Lower lobe of right lung (tissue), 2 donors: ENCODE measurements around the gene TEKTIP1. TPM values are rescaled to one million over a fixed set of nuclear protein-coding genes. Genes with fewer than 3 reads are reported as not detected.
A peak's percentile ranks its signal among the peaks of the same experiment; 100 is the strongest.

Experiments
- ATAC-seq, 2 donors: fragments of 200-7000 bp; cut with Tn5 transposase; one replicate each; pipeline ENCODE4 v1.9.1; 2020 to 2022; ENCODE audit warnings: mild to moderate bottlenecking in 2 of 2, moderate library complexity in 2 of 2
- DNase-seq: peaks from one replicate; pipeline ENCODE4 v3.0.0-alpha.2; 2020
- H3K27ac ChIP-seq: fragments of 200-600 bp; one replicate; pipeline ENCODE4 v1.8.0; 2022
- H3K27me3 ChIP-seq: fragments of 200-600 bp; one replicate; pipeline ENCODE4 v1.8.0; 2022; ENCODE audit warnings: low read depth
- H3K36me3 ChIP-seq: fragments of 200-600 bp; one replicate; pipeline ENCODE4 v1.8.0; 2022; ENCODE audit warnings: mild to moderate bottlenecking
- H3K4me1 ChIP-seq: fragments of 200-600 bp; one replicate; pipeline ENCODE4 v1.8.0; 2022
- H3K4me3 ChIP-seq: fragments of 200-600 bp; one replicate; pipeline ENCODE4 v1.8.0; 2022; ENCODE audit warnings: mild to moderate bottlenecking
- H3K9me3 ChIP-seq: fragments of 200-600 bp; one replicate; pipeline ENCODE4 v1.8.0; 2022
- CTCF ChIP-seq: fragments of 200-600 bp; IDR thresholded peaks from one replicate; pipeline ENCODE4 v1.8.0; 2022; ENCODE audit warnings: antibody characterized with exemption, mild to moderate bottlenecking
- intact Hi-C: fragments of 100-400 bp; cut with DNase I; formaldehyde crosslinking; loops from one replicate; pipeline ENCODE4 v1.11.0; 2022
- long read RNA-seq: library from polyadenylated mRNA; unstranded; transcript quantifications from one replicate; pipeline ENCODE4 v2.0.0, GENCODE V29; 2021
- total RNA-seq: library from RNA; stranded (reverse); fragmentation: NEBNext Ultra II Directional; extraction: Animal tissue kit (Norgen Biotek cat#: 25700); gene quantifications from one replicate; pipeline ENCODE4 v1.2.1, GENCODE V29; 2021
- donor health status: DM: no; HTN: yes; CAD: no; lungs with severe emphysema.

The TEKTIP1 gene
- 2.2 TPM for total RNA-seq
- long read RNA-seq, partial matches to known transcripts = 0 of 5 reads
- long read RNA-seq, other reads (novel, unspliced or antisense) = 5 of 5 reads

GRCh38 chr19:3538965-3539755 is at the start of gene TEKTIP1:
TSS of gene TEKTIP1 (plus strand) at chr19:3539174. CDS start at chr19:3539178, 4 bp downstream.
- Histone ChIP-seq H3K27me3 (no peaks in the 10 kb centered on the region), H3K4me3 (no peak within 1 kb of the TSS), H3K36me3 (peaks cover 38% of the 10 kb centered on the region), H3K4me1 (no peaks in the 10 kb centered on the region), H3K27ac (no peak within 1 kb of the TSS), H3K9me3 (no peaks in the 10 kb centered on the region)
- no peak for TF ChIP-seq CTCF
- DNase-seq (no peak), ATAC-seq (no peak)
- intact Hi-C loops = no loop called here

DNA sequence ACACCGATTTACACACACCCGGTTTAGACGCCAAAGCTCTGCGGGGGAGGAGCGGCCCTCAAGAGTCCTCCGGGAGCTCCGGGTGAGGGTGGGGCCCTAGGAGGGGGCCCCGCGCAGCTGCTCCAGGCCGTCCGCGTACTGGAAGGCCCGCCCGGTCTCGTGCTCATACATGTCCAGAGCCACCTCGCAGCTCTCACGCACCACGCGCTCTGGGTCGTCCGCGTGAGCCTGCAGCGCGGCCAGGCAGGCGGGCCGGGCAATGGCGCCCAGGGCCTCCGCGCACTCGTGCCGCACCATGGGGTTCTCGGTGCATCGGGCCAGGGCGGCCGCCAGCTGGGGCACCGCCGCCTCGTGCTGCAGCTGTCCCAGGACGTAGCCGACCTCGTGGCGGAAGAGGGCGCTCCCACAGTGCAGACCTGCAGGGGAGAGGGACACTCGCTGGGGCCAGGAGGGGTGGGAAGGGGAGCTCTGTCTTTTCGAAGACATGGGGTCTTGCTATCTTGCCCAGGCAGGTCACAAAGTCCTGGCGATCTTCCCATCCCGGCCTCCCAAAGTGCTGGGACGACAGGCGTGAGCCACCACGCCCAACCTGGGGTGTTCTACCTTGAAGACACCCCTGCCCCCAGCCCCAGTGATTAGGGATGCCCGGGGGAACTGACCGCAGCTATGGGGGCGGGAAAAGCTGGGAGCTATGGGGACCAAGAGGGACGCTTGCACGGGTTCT is 47.4 kb upstream of the TEKTIP1 start:
- no peak for DNase-seq
- Histone ChIP-seq H3K27me3 (no peaks in the 10 kb centered on the region), H3K4me1 (no peaks in the 10 kb centered on the region), H3K36me3 (peaks cover 57% of the 10 kb centered on the region), H3K9me3 (no peaks in the 10 kb centered on the region), H3K27ac (no peak overlapping the region), H3K4me3 (no peak overlapping the region)
- no peak for TF ChIP-seq CTCF
- intact Hi-C loops = no loop called here
- peak in 1 of 2 donors; percentile 14 for ATAC-seq

DNA sequence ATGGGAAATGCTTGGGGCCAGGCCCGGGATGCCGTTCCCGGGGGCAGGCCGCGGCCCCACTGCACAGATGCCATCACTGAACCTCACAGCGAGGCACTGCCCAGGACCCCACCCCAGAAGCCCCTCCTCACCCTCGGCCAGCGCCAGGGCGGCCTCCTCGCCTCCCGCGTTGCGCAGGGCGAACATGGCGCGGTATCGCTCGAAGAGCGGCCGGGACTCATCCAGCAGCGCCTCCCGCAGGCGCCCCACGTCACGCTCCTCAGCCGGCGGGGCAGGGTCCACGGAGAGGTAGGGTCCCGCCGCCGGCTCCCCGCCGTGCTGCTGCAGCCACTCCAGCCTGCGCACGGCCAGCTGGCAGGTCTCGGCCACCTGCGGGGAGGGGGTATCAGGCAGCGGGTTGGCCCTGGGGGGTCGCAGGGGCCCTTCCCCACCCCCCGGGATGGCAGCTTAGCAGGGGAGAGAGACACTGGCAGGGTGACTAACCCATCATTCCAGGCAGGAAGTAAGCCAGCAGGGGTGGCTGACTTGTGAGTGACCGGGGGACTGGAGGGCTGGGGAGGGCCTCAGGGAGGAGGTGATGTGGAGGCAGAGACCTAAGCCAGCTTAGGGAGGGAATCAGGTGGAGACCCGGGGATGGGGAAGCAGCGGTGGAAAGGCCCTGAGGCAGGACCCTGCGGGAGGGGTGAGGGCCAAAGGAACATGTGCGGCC is 46.7 kb upstream of the TEKTIP1 start:
- H3K36me3 ChIP-seq = peaks cover 59% of the 10 kb centered on the region
- ATAC-seq = no peak

DNA sequence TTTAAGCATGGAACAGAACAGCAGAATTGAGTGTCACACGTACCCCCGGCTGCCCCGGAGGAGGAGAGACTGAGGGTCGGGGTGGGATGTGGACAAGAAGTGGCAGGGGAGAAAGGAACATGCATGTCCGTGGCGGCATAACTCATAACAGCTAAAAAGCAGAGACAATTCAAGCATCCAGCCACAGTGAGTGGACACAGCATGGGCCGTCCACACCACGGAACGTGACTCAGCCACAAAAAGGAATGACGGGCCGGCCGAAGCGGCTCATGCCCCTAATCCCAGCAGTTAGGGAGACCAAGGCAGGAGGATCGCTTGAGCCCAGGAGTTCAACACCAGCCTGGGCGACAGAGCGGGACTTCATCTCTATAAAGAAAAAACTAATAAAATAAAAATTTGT is 46.1 kb upstream of the TEKTIP1 start:
- no peak overlapping the region for H3K27ac ChIP-seq
- no peak overlapping the region for H3K4me3 ChIP-seq
- DNase-seq (no peak), ATAC-seq (no peak)
- no peaks in the 10 kb centered on the region for H3K9me3 ChIP-seq
- intact Hi-C loops = no loop called here
- H3K4me1 ChIP-seq = no peaks in the 10 kb centered on the region
- no peak for TF ChIP-seq CTCF
- no peaks in the 10 kb centered on the region for H3K27me3 ChIP-seq
- H3K36me3 ChIP-seq = peaks cover 59% of the 10 kb centered on the region

More for the DNA sequence above, 46.7 kb upstream of the TEKTIP1 start:
- H3K9me3 ChIP-seq = no peaks in the 10 kb centered on the region
- intact Hi-C loops = no loop called here
- H3K4me3 ChIP-seq = no peak overlapping the region
- H3K27ac ChIP-seq = no peak overlapping the region
- no peak for TF ChIP-seq CTCF
- H3K4me1 ChIP-seq = no peaks in the 10 kb centered on the region
- no peak for DNase-seq
- H3K27me3 ChIP-seq = no peaks in the 10 kb centered on the region

DNA sequence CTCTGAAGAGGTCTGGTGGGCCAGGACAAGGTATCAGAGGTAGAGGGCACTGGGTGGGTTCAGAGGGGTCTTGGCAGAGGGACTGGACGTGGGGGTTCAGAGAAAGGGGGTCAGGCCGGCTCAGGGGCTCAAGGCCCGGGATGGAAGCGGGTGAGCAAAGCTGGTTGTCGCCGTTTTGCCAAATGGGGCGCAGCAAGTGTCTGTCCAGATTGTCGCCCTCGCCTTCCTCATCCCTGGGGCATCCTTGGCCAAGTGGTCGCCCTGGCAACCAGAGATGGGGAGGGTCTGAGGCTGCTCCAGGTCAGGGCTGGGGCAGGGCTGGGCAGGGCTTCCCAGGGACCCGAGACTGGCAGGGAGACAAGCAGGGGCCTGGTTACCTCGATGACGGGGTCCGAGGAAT is 45.3 kb upstream of the TEKTIP1 start:
- no peaks in the 10 kb centered on the region for H3K4me1 ChIP-seq
- H3K9me3 ChIP-seq = no peaks in the 10 kb centered on the region
- H3K27ac ChIP-seq = no peak overlapping the region
- DNase-seq (no peak), ATAC-seq (no peak)
- TF ChIP-seq CTCF = no peak
- intact Hi-C loops = no loop called here
- H3K36me3 ChIP-seq = peaks cover 59% of the 10 kb centered on the region
- H3K27me3 ChIP-seq = no peaks in the 10 kb centered on the region
- no peak overlapping the region for H3K4me3 ChIP-seq
